Vagina (tissue), 2 donors: ENCODE measurements around the gene ADGRA3.

Source experiments
- POLR2A ChIP-seq, 2 donors: fragments of 450-650 bp; IDR thresholded peaks; one replicate each; pipeline ENCODE4 v1.6.1; 2017; ENCODE audit warnings: antibody characterized with exemption in 2 of 2, mild to moderate bottlenecking in 2 of 2, moderate library complexity in 2 of 2
- POLR2AphosphoS5 ChIP-seq, 2 donors: sonication (generic); formaldehyde crosslinking; IDR thresholded peaks; one replicate each; pipeline ENCODE4 v1.9.0; 2017; ENCODE audit warnings: antibody characterized with exemption in 2 of 2, mild to moderate bottlenecking in 2 of 2, low read depth in 1 of 2; ENCODE audit not compliant: insufficient read depth in 1 of 2
- TF ChIP-seq, protein P1 (sequence below), 3 experiments: fragments of 450-650 bp in 2 of 3; fragments of 200-600 bp in 1 of 3; sonication (generic) in 1 of 3; IDR thresholded peaks; one replicate each; pipeline ENCODE4 v1.5.1; 2017 to 2019; ENCODE audit warnings: antibody characterized with exemption in 3 of 3, mild to moderate bottlenecking in 2 of 3, moderate library complexity in 2 of 3

DNA sequence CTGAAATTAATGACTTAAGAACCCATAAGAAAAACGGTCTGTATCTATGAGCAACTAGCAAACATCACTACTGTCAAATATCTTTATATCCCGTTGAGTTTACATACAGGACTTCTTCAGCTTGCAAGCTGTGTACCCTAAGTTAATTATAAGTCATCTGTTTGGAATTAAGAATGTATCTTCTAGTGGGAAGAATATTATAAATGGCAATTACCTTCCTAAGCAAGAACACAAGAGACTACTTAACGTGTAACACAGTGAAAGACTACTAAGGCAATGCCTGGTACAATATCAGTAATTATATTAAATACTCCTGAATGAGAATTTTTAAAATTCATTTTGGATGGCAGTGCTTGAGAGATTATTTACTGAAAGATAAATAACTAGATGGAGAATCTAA lies 58.5 kb downstream of the ADGRA3 start:
- TF ChIP-seq, protein P1, sequence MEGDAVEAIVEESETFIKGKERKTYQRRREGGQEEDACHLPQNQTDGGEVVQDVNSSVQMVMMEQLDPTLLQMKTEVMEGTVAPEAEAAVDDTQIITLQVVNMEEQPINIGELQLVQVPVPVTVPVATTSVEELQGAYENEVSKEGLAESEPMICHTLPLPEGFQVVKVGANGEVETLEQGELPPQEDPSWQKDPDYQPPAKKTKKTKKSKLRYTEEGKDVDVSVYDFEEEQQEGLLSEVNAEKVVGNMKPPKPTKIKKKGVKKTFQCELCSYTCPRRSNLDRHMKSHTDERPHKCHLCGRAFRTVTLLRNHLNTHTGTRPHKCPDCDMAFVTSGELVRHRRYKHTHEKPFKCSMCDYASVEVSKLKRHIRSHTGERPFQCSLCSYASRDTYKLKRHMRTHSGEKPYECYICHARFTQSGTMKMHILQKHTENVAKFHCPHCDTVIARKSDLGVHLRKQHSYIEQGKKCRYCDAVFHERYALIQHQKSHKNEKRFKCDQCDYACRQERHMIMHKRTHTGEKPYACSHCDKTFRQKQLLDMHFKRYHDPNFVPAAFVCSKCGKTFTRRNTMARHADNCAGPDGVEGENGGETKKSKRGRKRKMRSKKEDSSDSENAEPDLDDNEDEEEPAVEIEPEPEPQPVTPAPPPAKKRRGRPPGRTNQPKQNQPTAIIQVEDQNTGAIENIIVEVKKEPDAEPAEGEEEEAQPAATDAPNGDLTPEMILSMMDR (IDR thresholded peaks at IDR 0.05), result no peak
- TF ChIP-seq POLR2AphosphoS5 (IDR thresholded peaks at IDR 0.05; ENCODE audit: insufficient read depth in 1 of 2, low read depth in 1 of 2) (no peak), POLR2A (IDR thresholded peaks at IDR 0.05) (no peak)
